Astrocyte (in vitro differentiated cells and primary cell): ENCODE data around the gene DCDC2B.

ENCODE experiments used
- EZH2 ChIP-seq: IDR thresholded peaks from 2 replicates; pipeline ENCODE4 v1.6.1; 2012; ENCODE audit warnings: mild to moderate bottlenecking, low read length, inconsistent platforms; ENCODE audit not compliant: insufficient read depth
- TF ChIP-seq, protein P1 (sequence below): IDR thresholded peaks from 2 replicates; pipeline ENCODE4 v1.5.1; 2011; ENCODE audit warnings: low read depth, mild to moderate bottlenecking, inconsistent platforms, low read length, moderate library complexity; ENCODE audit not compliant: insufficient read depth

DNA sequence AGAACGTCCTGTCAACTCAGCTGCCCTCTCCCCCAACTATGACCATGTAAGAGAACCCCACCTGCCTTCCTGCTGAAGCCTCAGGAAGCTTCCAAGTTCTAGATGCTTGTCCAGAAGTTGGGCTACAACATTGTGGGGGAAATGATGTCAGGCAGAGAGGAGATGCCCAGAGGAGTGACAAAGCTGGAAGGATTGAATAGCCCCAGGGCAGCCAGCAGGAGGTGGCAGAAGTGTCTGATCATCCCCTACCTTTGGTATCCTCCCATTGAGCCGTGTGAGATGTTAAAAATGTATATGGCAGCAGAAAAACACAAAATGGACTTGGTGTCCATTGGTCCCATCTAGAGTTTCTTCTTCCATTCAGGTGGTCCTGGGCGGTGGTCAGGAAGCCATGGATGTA is 19.9 kb downstream of the DCDC2B start:
- TF ChIP-seq, protein P1, sequence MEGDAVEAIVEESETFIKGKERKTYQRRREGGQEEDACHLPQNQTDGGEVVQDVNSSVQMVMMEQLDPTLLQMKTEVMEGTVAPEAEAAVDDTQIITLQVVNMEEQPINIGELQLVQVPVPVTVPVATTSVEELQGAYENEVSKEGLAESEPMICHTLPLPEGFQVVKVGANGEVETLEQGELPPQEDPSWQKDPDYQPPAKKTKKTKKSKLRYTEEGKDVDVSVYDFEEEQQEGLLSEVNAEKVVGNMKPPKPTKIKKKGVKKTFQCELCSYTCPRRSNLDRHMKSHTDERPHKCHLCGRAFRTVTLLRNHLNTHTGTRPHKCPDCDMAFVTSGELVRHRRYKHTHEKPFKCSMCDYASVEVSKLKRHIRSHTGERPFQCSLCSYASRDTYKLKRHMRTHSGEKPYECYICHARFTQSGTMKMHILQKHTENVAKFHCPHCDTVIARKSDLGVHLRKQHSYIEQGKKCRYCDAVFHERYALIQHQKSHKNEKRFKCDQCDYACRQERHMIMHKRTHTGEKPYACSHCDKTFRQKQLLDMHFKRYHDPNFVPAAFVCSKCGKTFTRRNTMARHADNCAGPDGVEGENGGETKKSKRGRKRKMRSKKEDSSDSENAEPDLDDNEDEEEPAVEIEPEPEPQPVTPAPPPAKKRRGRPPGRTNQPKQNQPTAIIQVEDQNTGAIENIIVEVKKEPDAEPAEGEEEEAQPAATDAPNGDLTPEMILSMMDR: no peak
- no peak for TF ChIP-seq EZH2
